Spleen (tissue), 11 donors: ENCODE results near the gene RNF14. TPM values are rescaled to one million over a fixed set of nuclear protein-coding genes. Genes with fewer than 3 reads are reported as not detected.
A peak's percentile ranks its signal among the peaks of the same experiment; 100 is the strongest.

ENCODE experiments used
- DNase-seq: peaks from one replicate; pipeline ENCODE4 v3.0.0-alpha.2; 2020
- H3K27ac ChIP-seq, 8 donors: fragments of 200-600 bp; sonication (generic) in 7 of 8; 1 replicate in 4 of 8; 2 replicates in 4 of 8; pipeline versions ENCODE4 v1.5.0 to v1.8.0; 2016 to 2021; ENCODE audit warnings: inconsistent platforms in 4 of 8, mild to moderate bottlenecking in 4 of 8, moderate library complexity in 1 of 8
- H3K27me3 ChIP-seq, 7 donors: fragments of 200-600 bp; sonication (generic) in 6 of 7; replicated peaks in 1 of 7; 1 replicate in 4 of 7; 2 replicates in 3 of 7; pipeline versions ENCODE4 v1.5.0 to v1.8.0; 2016 to 2021; ENCODE audit warnings: inconsistent platforms in 3 of 7, mild to moderate bottlenecking in 1 of 7
- H3K36me3 ChIP-seq, 6 donors: fragments of 200-600 bp; sonication (generic) in 5 of 6; 1 replicate in 4 of 6; 2 replicates in 2 of 6; pipeline versions ENCODE4 v1.5.0 to v1.8.0; 2016 to 2021; ENCODE audit warnings: inconsistent platforms in 2 of 6
- H3K4me1 ChIP-seq, 6 donors: fragments of 200-600 bp; sonication (generic) in 5 of 6; 1 replicate in 3 of 6; 2 replicates in 3 of 6; pipeline versions ENCODE4 v1.5.0 to v1.8.0; 2016 to 2021; ENCODE audit warnings: inconsistent platforms in 3 of 6
- H3K4me3 ChIP-seq, 8 donors: fragments of 200-600 bp; sonication (generic) in 7 of 8; 1 replicate in 4 of 8; 2 replicates in 4 of 8; pipeline versions ENCODE4 v1.5.0 to v1.8.0; 2016 to 2021; ENCODE audit warnings: inconsistent platforms in 4 of 8, mild to moderate bottlenecking in 4 of 8, moderate library complexity in 2 of 8
- H3K9me3 ChIP-seq, 8 donors: fragments of 200-600 bp; sonication (generic) in 7 of 8; 1 replicate in 4 of 8; 2 replicates in 4 of 8; pipeline versions ENCODE4 v1.5.0 to v1.8.0; 2016 to 2021; ENCODE audit warnings: inconsistent platforms in 4 of 8
- POLR2A ChIP-seq, 3 donors: fragments of 450-650 bp; IDR thresholded peaks; one replicate each; pipeline ENCODE4 v1.5.1; 2017; ENCODE audit warnings: antibody characterized with exemption in 3 of 3, mild to moderate bottlenecking in 1 of 3
- POLR2AphosphoS5 ChIP-seq, 3 donors: sonication (generic); formaldehyde crosslinking; IDR thresholded peaks; one replicate each; pipeline ENCODE4 v1.5.1; 2017; ENCODE audit warnings: antibody characterized with exemption in 3 of 3
- WGBS, 5 donors: extraction: QIAGEN DNeasy Blood & Tissue Kit in 3 of 5; methylation state at CpG; one replicate each; pipeline versions ENCODE4 v1.1.5 to v1.1.7; 2013 to 2018; 5-methylcytosine and 5-hydroxymethylcytosine counted together
- intact Hi-C: fragments of 100-400 bp; cut with DNase I; formaldehyde crosslinking; loops from one replicate; pipeline ENCODE4 v1.15.0; 2023; ENCODE audit warnings: low total_unique reads
- polyA plus RNA-seq, 3 donors: library from polyadenylated mRNA; stranded (reverse); fragments of 200-250 nt; gene quantifications; one replicate each; pipeline ENCODE4 v1.2.1, GENCODE V29; 2013
- total RNA-seq, 7 donors: library from RNA; depleted of rRNA in 3 of 7; stranded (reverse); fragments of >200 nt in 3 of 7; fragmentation: NEBNext Ultra II Directional in 4 of 7; extraction: Animal tissue kit (Norgen Biotek cat#: 25700) in 4 of 7; gene quantifications; one replicate each; pipeline versions ENCODE4 v1.1.0 to v1.2.1, GENCODE V29; 2016 to 2021
- TF ChIP-seq, protein P1 (sequence below), 11 experiments: fragments of 200-600 bp in 7 of 11; fragments of 450-650 bp in 4 of 11; sonication (generic) in 4 of 11; IDR thresholded peaks in 8 of 11; conservative IDR thresholded peaks in 3 of 11; 1 replicate in 7 of 11; 2 replicates in 4 of 11; pipeline versions ENCODE4 v1.4.0 to v1.8.0; 2016 to 2021; ENCODE audit warnings: antibody characterized with exemption in 11 of 11, inconsistent platforms in 4 of 11, mild to moderate bottlenecking in 1 of 11
- donor health status: healthy with polysubstance abuse.
- donor health status: DM: no; HTN: no; CAD: no; lungs with moderate emphysema.
- donor health status: DM: no; HTN: no; CAD: no.
- donor health status: Bipolar disorder and iron deficiency.
- donor health status: healthy.
- donor health status: DM: no; HTN: no; CAD: no.
- donor health status: DM: yes; HTN: yes; CAD: no.

The RNF14 gene
- total and polyA plus RNA-seq, 10 donors, result 13.6 to 60.2 (median 45.3) TPM

DNA sequence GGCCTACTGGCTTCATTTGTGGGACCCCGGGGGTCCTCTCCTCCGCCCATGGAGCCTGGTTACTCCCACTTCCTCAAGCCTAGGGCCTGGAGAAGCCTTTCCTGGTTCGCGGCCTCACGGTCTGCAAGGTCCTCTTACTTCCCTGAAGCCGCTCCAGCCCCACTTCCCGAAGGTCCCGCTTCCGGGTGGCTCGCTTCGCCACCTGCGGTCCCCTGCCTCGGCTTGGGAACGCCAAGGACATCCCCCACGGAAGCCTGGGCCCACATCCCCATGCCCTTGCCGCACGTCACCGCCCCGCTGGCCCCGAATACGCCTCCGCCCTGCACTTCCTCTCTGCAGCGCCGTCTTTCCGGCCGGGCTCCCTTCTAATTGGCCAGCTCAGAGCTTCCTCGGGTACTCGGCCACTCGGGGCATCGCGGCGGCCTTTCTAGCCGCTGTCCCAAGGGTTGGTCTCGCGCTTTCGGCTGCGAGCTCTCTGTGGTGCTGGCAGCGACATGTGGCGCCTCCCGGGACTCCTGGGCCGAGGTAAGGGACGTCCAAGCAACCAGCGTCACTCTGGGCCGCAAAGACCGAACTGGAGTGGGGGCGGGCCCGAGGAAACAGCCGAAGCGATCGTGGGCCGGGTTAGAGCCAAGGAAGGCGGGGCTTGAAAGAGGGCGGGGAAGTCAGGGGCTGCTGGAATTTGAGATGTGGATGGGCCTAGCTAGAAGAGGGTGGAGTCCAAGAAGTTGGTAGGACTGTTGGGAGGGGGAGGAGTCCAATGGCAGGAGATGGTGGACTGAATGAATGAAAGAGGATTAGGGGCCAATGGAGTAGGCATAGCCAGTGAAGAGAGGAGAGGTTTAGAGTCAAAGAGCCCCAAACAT lies 45.2 kb upstream of the RNF14 start, which contains the start of gene DELE1:
Gene DELE1 (plus strand): TSS at position 424 of the 866 bp plus-strand sequence. CDS start 71 bp downstream, at position 495.
- WGBS, 5 donors, result 0 to 1% (median 0%) methylated on average over 40 to 53 of the region's 53 CpGs
- intact Hi-C loops, result no loop called here

DNA sequence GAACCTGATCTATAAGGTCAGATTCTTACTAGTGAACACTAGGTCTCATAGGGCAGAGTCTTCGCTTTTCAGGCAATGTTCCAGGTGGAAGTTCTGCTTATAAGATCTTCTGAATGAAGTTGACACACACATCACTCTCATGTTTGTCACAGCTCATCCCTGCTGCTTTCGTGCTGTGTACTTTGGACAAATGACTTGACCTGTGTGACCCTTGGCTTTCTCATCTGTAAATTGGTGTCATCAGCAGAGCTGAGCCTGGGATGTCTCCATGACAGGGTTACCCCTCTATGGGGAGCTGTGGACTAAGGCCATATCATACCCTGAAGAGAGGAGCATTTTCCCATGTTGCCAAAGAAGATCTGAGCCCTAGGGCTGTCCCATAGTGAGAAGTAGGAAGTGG lies 42.5 kb upstream of the RNF14 start:
- DNase-seq, result no peak
- intact Hi-C loops, result no loop called here
- Histone ChIP-seq H3K9me3 (no peaks in the 10 kb centered on the region), H3K4me3 (no peak overlapping the region), H3K4me1 (peaks cover 22 to 84% (median 70%) of the 10 kb centered on the region in 6 donors), H3K27me3 (no peaks in the 10 kb centered on the region), H3K36me3 (peaks cover 10 to 70% (median 64%) of the 10 kb centered on the region in 6 donors), H3K27ac (peak overlapping the region in 2 of 8 donors; percentile 19 to 30)
- TF ChIP-seq, protein P1, sequence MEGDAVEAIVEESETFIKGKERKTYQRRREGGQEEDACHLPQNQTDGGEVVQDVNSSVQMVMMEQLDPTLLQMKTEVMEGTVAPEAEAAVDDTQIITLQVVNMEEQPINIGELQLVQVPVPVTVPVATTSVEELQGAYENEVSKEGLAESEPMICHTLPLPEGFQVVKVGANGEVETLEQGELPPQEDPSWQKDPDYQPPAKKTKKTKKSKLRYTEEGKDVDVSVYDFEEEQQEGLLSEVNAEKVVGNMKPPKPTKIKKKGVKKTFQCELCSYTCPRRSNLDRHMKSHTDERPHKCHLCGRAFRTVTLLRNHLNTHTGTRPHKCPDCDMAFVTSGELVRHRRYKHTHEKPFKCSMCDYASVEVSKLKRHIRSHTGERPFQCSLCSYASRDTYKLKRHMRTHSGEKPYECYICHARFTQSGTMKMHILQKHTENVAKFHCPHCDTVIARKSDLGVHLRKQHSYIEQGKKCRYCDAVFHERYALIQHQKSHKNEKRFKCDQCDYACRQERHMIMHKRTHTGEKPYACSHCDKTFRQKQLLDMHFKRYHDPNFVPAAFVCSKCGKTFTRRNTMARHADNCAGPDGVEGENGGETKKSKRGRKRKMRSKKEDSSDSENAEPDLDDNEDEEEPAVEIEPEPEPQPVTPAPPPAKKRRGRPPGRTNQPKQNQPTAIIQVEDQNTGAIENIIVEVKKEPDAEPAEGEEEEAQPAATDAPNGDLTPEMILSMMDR (IDR thresholded peaks at IDR 0.05 in 8 of 11, conservative IDR thresholded peaks at IDR 0.05 in 3 of 11), result no peak
- no peak for TF ChIP-seq POLR2AphosphoS5 (IDR thresholded peaks at IDR 0.05)
- TF ChIP-seq POLR2A (IDR thresholded peaks at IDR 0.05), result no peak
- WGBS, 5 donors, result 71 to 93% (median 86%) methylated on average over 2 of the region's 2 CpGs

More for the DNA sequence above, 45.2 kb upstream of the RNF14 start, which contains the start of gene DELE1:
- Histone ChIP-seq H3K4me1 (peaks cover 22 to 60% (median 57%) of the 10 kb centered on the region in 6 donors), H3K27ac (peak within 1 kb of the TSS; percentile 95 to 98 (median 97)), H3K4me3 (peak within 1 kb of the TSS; percentile 47 to 79 (median 54)), H3K27me3 (no peaks in the 10 kb centered on the region), H3K36me3 (peaks cover 8 to 42% (median 37%) of the 10 kb centered on the region in 6 donors), H3K9me3 (no peaks in the 10 kb centered on the region)
- TF ChIP-seq POLR2A (IDR thresholded peaks at IDR 0.05), result peak; percentile 35 to 68 (median 59)
- peak; percentile 97 to 98 (median 97) for TF ChIP-seq POLR2AphosphoS5 (IDR thresholded peaks at IDR 0.05)
- TF ChIP-seq, protein P1 (IDR thresholded peaks at IDR 0.05 in 8 of 11, conservative IDR thresholded peaks at IDR 0.05 in 3 of 11), result peak in 6 of 11 experiments; percentile 14 to 54 (median 28)
- DNase-seq, result peak; percentile 99

DNA sequence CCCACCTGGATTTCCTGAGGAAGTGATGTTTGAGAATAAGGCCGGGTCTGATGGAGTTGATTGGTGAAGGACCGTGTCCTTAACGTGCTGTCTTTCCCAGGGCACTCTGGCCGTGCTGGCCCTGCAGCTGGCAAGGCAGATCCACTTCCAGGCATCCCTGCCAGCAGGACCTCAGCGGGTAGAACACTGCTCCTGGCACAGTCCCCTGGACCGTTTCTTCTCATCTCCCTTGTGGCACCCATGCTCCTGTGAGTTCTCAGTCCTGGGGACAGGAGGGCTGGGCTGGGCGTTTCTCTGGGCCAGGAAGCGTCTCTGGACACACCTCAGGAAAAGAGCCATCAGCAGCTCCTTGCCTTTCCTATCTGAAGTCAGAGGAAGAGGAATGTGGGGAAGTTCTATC lies 40.9 kb upstream of the RNF14 start:
- H3K36me3 ChIP-seq, result peaks cover 10 to 86% (median 79%) of the 10 kb centered on the region in 6 donors
- no peak for DNase-seq
- H3K27me3 ChIP-seq, result no peaks in the 10 kb centered on the region
- H3K9me3 ChIP-seq, result no peaks in the 10 kb centered on the region
- H3K4me1 ChIP-seq, result peaks cover 22 to 94% (median 69%) of the 10 kb centered on the region in 6 donors
- WGBS, 5 donors, result 58 to 82% (median 60%) methylated on average over 6 to 8 of the region's 8 CpGs
- TF ChIP-seq POLR2A (IDR thresholded peaks at IDR 0.05) (no peak), POLR2AphosphoS5 (IDR thresholded peaks at IDR 0.05) (peak in 2 of 3 donors; percentile 21 to 43)
- TF ChIP-seq, protein P1 (IDR thresholded peaks at IDR 0.05 in 8 of 11, conservative IDR thresholded peaks at IDR 0.05 in 3 of 11), result no peak
- H3K4me3 ChIP-seq, result no peak overlapping the region
- H3K27ac ChIP-seq, result peak overlapping the region in 4 of 8 donors; percentile 14 to 58 (median 37)
- intact Hi-C loops, result no loop called here
